ENCODE data around the gene BZW2. TPM values are rescaled to one million over a fixed set of nuclear protein-coding genes. Genes with fewer than 3 reads are reported as not detected.

BZW2 gene
- total RNA-seq, 4 donors from 2014 or later, result 43.6 to 82.4 (median 64.8) TPM

DNA sequence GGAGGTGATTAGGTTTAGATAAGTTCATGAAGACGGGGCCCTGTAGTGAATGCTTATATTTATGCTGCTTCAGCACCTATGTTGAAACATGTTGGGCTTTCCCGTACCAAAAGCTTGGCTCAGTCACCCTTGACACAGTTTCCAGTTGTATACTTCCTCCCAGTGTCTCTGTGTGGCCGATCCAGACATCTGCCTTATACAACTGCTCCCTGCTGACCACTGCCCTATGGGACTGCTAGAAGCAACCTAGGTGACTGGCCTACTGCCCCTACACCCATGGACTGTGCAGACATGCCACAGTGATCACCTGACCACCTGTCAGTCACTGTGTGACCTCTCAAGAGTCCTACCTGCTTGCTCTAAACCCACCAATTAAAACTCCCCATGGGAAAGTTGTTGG lies 85.0 kb downstream of the BZW2 start:
- Histone ChIP-seq H3K27me3 (no peaks in the 10 kb centered on the region), H3K4me3 (no peak overlapping the region), H3K27ac (no peak overlapping the region), H3K9me3 (no peaks in the 10 kb centered on the region), H3K4me1 (no peaks in the 10 kb centered on the region), H3K36me3 (no peaks in the 10 kb centered on the region)
- TF ChIP-seq POLR2A (IDR thresholded peaks at IDR 0.05) (no peak), EP300 (IDR thresholded peaks at IDR 0.05) (no peak), POLR2AphosphoS5 (IDR thresholded peaks at IDR 0.05) (no peak)
- TF ChIP-seq, protein P1, sequence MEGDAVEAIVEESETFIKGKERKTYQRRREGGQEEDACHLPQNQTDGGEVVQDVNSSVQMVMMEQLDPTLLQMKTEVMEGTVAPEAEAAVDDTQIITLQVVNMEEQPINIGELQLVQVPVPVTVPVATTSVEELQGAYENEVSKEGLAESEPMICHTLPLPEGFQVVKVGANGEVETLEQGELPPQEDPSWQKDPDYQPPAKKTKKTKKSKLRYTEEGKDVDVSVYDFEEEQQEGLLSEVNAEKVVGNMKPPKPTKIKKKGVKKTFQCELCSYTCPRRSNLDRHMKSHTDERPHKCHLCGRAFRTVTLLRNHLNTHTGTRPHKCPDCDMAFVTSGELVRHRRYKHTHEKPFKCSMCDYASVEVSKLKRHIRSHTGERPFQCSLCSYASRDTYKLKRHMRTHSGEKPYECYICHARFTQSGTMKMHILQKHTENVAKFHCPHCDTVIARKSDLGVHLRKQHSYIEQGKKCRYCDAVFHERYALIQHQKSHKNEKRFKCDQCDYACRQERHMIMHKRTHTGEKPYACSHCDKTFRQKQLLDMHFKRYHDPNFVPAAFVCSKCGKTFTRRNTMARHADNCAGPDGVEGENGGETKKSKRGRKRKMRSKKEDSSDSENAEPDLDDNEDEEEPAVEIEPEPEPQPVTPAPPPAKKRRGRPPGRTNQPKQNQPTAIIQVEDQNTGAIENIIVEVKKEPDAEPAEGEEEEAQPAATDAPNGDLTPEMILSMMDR (IDR thresholded peaks at IDR 0.05), result no peak
- ATAC-seq, result no peak
- 94% methylated on average over 2 of the region's 3 CpGs; no CpG with 5 or more reads in 1 of the 2 donors for WGBS, 2 donors (ENCODE audit: low coverage in 1 of 2)

DNA sequence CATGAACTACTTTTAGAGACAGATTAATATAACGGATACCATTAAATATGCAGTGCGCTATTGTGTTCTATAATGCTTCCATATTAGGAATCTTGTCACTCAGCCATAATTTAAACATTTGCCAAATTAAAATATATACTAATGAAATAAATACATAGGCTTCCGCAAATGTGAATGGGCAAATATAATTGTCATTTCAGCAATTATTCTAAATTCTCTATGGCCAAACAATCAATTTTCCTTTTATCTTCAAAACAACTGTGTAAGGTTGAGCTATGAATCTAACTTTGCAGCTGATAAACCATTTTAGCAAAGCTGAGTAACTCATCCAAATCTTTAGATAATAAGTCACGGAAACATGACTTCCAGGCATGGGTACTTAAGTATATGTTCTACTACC lies 86.8 kb downstream of the BZW2 start:
- no peaks in the 10 kb centered on the region for H3K27me3 ChIP-seq
- no peaks in the 10 kb centered on the region for H3K9me3 ChIP-seq
- H3K4me1 ChIP-seq, result no peaks in the 10 kb centered on the region
- TF ChIP-seq POLR2A (IDR thresholded peaks at IDR 0.05) (no peak), POLR2AphosphoS5 (IDR thresholded peaks at IDR 0.05) (no peak), EP300 (IDR thresholded peaks at IDR 0.05) (no peak)
- TF ChIP-seq, protein P1 (IDR thresholded peaks at IDR 0.05), result no peak
- no peaks in the 10 kb centered on the region for H3K36me3 ChIP-seq
- 97 to 99% methylated on average over 4 of the region's 4 CpGs for WGBS, 2 donors (ENCODE audit: low coverage in 1 of 2)
- no peak overlapping the region for H3K27ac ChIP-seq
- H3K4me3 ChIP-seq, result no peak overlapping the region
- no peak for ATAC-seq

- Histone ChIP-seq H3K27ac (no peak overlapping the region), H3K36me3 (no peaks in the 10 kb centered on the region), H3K4me1 (no peaks in the 10 kb centered on the region), H3K4me3 (no peak overlapping the region), H3K9me3 (no peaks in the 10 kb centered on the region), H3K27me3 (no peaks in the 10 kb centered on the region)
- ATAC-seq, result no peak
- WGBS, 2 donors (ENCODE audit: low coverage in 1 of 2), result 91 to 97% methylated on average over 6 to 7 of the region's 7 CpGs
- no peak for TF ChIP-seq POLR2AphosphoS5 (IDR thresholded peaks at IDR 0.05)
- TF ChIP-seq POLR2A (IDR thresholded peaks at IDR 0.05), result no peak
- TF ChIP-seq, protein P1 (IDR thresholded peaks at IDR 0.05), result no peak
- no peak for TF ChIP-seq EP300 (IDR thresholded peaks at IDR 0.05)
Observed at GRCh38 chr7:16734148-16734726, 88.3 kb downstream of the BZW2 start.

- no peak overlapping the region for H3K4me3 ChIP-seq
- TF ChIP-seq POLR2AphosphoS5 (IDR thresholded peaks at IDR 0.05) (no peak), EP300 (IDR thresholded peaks at IDR 0.05) (no peak), POLR2A (IDR thresholded peaks at IDR 0.05) (no peak)
- TF ChIP-seq, protein P1 (IDR thresholded peaks at IDR 0.05), result no peak
- no peaks in the 10 kb centered on the region for H3K27me3 ChIP-seq
- no peak for ATAC-seq
- WGBS, 2 donors (ENCODE audit: low coverage in 1 of 2), result 82 to 83% methylated on average over 3 to 4 of the region's 4 CpGs
- H3K27ac ChIP-seq, result no peak overlapping the region
- no peaks in the 10 kb centered on the region for H3K9me3 ChIP-seq
- H3K36me3 ChIP-seq, result no peaks in the 10 kb centered on the region
- peaks cover 0 to under 1% (median 0%) of the 10 kb centered on the region in 3 donors for H3K4me1 ChIP-seq
Observed at GRCh38 chr7:16735020-16735419, 89.0 kb downstream of the BZW2 start.

DNA sequence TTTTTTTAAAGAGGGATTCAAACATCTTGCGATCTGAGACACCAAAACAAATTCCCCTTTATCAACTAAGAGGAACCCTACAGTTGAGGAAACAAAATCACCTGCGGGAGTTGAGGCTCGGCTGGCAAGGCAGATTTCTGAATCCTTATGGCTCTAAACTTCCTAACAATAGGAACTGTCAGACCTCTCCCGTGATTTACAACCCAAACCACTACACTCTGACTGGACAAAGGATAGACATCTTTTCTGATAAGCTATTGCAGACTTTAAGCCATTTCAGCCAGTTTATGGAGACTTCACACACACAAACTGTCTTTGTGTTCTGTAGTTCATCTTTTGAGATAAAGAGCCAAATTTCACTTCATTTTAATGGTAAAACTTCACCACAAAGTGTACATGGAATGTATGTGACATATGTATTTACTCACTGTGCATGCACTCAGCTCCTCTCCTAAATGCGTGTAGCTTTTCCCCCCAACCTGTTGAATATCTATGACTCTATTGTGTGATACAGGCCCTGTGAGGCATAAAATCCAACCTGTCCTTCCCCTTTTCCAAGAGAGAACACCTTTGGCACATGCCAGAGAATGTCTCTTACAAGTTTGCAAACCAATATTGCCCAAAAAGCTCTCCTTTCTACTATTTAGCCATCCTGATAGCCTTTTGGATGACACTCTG lies 92.2 kb downstream of the BZW2 start:
- WGBS, 2 donors (ENCODE audit: low coverage in 1 of 2), result 81 to 100% methylated on average over 3 to 4 of the region's 5 CpGs
- no peak for ATAC-seq
- no peak for TF ChIP-seq EP300 (IDR thresholded peaks at IDR 0.05)
- no peak for TF ChIP-seq POLR2AphosphoS5 (IDR thresholded peaks at IDR 0.05)
- TF ChIP-seq, protein P1 (IDR thresholded peaks at IDR 0.05), result no peak
- no peak for TF ChIP-seq POLR2A (IDR thresholded peaks at IDR 0.05)
- Histone ChIP-seq H3K4me3 (no peak overlapping the region), H3K4me1 (peaks cover 0 to 10% (median 0%) of the 10 kb centered on the region in 3 donors), H3K36me3 (no peaks in the 10 kb centered on the region), H3K27me3 (no peaks in the 10 kb centered on the region), H3K27ac (no peak overlapping the region), H3K9me3 (no peaks in the 10 kb centered on the region)
